T1000 (cell line): Measurements from ENCODE around the gene ST14.
"Not testable (repeated sequence)": the region's sequence is repeated elsewhere in the genome, so short reads cannot be mapped to it uniquely, and the experiment has no call there.

ENCODE experiments used
- DNase-seq: peaks from one replicate; lab custom pipeline; 2025; ENCODE audit warnings: mixed read lengths; lab: John Stamatoyannopoulos, UW

ST14 gene

DNA sequence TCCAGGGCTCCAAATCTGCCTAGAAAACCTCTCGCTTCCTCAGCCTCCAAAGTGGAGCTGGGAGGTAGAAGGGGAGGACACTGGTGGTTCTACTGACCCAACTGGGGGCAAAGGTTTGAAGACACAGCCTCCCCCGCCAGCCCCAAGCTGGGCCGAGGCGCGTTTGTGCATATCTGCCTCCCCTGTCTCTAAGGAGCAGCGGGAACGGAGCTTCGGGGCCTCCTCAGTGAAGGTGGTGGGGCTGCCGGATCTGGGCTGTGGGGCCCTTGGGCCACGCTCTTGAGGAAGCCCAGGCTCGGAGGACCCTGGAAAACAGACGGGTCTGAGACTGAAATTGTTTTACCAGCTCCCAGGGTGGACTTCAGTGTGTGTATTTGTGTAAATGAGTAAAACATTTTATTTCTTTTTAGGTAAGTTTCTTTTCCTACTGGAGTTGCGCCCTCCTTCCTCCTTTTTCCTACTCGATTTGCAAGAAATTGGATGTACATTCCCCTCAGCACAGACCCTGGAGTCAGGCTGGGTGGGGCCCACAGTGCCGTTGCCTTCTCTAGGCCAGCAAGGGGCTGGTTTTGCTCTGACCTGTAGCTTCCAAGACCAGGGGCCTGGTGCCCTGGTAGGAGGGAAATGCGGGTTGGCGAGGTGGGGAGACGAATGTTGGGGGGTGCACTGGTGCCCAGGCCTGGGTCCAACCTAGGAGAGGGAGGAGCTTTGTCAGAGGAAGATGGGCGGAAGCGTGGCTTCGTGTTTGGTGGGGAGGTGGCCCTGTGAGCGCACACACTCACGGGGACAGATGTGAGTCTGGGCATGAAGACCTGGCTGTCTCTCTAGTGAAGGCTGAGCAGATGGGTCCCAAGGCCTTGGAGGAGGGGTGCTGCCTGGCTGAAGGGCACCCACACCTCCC, 50.6 kb downstream of the ST14 start:
- no peak for DNase-seq

DNA sequence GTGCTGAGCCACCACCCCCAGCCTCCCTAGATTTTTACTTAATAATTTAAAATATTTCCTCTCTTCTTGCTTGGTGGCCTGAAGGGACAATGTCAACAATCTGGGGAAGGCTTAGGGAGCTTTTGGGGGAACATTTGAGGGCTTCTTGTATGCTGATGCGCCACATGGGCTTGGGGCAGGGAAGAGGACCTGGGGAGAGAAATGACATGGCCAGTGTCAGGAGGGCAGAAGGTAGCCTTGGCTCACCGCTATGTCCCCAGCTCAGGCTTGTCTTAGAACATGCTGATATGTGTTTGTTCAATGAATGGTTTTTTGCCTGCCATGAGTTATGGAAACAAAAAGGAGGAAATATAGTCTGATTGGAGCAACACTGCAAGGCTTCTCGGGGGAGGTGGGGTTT, 51.6 kb downstream of the ST14 start:
- no peak for DNase-seq

DNA sequence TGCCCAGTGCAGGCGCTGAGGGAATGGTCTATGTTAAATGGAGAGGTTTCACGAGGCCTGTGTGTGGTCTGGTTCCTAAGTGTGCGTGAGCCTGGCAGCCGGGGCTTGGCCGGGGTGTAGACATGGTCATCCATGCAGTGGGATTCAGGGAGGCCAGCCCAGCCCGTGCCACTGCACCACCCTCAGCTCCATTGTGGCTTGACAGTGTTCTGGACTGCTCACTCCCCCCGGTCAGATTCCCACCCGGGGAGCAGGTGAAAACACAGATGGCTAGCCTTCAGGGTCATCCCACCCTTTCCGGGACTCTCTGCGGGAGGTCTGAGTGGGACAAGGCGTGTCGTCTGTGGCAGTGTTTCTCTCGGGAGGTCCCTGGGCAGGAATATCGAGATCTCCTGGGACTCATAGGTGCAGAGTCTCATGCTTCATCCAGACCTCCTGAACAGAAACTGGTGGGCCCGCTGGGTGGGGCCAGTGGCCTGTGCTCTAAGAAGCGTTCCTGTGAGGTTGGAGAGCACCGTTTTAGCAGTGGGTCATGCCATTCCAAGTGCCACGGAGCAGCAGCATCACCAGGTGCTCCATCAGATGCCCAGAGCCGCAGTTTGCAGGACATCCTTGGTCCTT, 52.3 kb downstream of the ST14 start:
- DNase-seq, result no peak

DNA sequence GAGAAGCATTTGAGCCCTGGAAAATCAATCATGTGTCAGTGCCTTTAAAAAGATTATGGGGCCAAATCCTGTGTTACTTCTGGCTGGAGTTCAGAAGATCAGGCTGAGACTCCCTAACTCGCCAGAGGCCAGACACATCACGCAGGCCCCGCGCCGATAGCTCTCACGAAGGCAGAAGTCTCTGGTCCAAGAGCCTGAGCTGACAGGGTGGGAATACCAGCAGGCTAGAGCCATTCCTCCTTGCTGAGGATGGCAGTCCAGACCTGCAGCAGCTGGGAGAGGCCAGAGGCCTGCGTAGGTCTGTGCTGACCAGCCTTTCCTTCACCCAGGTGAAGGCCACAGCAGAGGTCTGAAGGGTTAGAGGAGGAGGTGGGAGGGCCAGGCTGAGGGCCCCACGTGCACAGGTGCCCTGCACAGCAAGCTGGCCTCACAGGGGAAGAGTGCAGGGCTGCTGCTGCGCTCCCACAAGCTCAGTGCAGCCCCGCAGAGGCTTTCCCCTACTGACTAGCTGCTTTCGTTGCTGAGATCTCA, 52.9 kb downstream of the ST14 start:
- no peak for DNase-seq

DNA sequence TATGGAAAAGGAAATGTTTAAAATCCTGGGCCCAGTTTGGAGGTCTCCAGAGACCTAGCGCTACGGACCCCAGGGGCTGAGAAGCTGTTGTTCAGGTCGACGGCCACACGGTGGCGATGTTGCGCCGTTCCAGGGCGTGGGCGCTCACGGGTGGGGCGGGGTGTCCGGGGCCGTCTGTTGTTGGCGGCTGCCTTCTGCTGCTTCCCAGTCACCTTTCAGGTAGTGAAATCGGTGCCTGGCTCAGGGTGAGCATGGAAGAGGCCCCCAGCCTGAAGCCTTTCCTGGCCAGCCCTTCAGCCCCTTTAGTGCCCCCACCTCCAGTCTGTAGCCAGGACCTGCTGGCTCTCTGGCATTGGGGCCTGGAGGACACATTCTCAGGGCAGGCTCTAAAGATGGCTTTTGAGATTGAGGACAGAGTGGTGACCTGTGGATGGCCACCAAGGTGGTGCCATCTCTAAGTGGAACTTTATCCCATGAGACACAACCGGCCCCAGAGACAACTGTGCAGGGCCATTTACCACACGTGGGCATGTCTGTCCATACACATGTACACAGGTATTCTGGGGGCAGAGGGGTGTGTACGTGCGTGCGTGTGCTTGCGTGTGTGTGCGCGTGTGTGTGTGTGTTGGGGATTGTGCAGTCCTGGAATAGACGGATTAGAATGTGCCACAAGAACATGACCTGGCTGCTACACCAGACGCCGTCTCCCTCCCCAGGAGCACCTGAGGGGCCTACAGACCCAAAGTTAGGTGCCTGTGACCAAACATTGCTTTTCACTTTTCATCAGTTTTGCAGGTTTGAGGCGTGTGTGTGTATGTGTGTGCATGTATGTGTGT, 53.8 kb downstream of the ST14 start:
- DNase-seq, result peak; percentile 7

DNA sequence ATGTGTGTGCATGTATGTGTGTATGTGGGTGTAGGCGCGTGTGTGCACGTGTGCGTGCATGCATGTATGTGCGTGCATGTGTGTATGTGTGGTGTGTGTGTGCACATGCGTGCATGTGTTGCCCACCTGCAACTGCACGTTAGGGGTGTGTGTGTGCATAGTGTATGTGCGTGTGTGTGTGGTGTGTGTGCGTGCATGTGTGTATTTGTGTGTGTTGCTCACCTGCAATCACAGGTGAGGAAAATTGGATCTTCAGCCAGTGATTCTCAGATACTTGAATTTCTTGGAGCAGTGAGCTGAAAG, 54.3 kb downstream of the ST14 start:
- no peak for DNase-seq

DNA sequence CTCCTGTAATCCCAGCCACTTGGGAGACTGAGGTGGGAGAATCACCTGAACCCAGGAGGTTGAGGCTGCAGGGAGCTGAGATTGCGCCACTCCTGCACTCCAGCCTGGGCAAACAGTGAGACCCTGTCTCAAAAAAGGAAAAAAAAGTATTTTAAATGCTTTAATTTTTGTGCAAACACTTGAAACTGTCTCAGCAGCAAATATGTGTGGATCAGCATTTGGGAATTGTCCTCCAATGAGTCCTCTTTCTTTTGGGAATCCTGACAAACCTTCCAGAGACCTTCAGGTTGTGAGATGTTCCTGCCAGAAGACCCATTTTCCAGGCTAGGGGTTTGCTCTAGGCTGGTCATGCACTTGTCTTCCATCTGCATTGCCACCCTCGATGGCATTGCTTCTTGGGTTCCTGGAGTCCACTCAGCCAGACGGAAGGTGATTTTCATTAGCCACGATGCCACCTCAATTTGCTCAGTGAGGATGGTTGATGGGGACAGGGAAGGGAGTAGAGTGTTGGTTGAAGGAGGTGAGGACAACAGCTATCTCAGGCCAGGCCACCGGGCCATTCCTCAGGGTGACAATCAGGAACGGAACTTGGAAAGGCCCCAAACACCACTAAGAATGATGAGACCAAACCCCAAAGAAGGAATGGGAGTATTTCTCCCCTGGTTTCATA, 55.4 kb downstream of the ST14 start:
- DNase-seq, result no peak

DNA sequence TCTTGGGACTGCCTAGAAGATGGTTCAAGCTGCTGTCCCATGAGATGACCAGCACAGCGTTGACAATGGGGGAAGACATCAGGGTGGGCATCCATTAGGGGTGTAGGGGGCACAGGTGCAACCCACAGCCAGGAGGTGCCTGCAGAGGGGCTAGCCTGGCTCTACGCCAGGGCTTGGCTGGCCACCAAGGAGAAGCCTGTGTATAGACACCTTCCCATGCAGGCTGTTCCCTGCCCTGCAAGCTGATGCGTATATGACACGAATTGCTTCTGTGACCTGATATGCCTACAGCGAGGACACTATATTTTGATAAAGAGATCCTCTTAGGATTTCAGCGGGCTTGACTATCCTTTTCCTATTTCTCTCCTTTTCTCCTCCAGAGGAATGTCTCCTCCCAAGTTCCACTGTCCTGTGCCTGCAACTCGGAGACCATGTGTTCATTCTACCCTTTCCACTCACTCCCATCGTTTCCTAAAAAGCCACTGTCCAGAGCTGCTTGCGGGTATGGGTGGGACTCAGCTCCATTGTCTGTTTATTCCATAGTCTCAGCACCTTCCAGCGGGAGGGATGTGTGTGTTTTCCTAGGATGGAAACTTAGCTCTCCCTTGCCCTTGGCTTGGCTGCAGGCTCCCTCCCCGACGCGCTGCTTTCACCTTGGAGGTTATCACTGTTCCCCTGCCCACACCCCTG, 56.1 kb downstream of the ST14 start:
- no peak for DNase-seq

DNA sequence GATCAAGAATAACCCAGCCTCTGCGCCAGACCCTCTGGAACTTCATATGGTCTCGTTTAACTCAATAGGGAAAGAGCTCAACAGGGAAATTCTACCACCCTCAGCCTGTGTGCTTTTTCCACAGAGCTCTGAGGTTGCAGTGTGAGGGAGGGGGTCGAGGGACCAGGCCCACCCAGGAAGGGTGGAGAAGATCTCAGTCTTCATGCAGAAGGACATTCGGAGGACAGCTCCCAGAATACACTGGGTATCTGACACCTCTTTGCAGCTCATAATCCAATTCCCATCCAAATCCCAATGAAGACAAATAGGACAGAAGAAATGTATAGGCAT, 56.6 kb downstream of the ST14 start:
- no peak for DNase-seq

DNA sequence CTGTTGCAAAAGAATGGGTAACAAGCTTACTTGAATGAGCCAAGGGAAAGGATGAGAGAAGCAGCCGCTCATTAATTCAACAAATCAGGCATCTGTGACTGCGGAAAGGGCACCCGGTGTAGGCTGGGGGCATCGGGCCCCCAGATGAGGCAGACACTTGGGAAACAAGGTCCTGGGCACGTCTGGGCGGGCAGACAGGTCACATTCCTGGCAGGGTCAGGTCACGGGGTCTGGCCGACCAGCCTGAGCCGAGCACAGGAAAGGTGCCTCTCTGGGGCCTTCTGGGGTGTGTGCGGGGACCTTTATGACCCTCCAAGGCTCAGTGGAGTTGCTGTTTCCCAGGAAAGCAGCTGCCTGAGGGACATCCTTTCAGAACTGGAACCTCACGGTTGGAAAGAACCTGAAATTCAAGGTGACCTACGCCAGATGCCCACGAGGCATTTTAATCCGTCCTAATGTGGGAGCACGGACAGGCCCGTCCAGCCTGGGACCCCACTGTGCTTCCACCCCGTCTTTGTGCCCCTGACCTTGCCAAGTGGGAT, 57.1 kb downstream of the ST14 start:
- no peak for DNase-seq

DNA sequence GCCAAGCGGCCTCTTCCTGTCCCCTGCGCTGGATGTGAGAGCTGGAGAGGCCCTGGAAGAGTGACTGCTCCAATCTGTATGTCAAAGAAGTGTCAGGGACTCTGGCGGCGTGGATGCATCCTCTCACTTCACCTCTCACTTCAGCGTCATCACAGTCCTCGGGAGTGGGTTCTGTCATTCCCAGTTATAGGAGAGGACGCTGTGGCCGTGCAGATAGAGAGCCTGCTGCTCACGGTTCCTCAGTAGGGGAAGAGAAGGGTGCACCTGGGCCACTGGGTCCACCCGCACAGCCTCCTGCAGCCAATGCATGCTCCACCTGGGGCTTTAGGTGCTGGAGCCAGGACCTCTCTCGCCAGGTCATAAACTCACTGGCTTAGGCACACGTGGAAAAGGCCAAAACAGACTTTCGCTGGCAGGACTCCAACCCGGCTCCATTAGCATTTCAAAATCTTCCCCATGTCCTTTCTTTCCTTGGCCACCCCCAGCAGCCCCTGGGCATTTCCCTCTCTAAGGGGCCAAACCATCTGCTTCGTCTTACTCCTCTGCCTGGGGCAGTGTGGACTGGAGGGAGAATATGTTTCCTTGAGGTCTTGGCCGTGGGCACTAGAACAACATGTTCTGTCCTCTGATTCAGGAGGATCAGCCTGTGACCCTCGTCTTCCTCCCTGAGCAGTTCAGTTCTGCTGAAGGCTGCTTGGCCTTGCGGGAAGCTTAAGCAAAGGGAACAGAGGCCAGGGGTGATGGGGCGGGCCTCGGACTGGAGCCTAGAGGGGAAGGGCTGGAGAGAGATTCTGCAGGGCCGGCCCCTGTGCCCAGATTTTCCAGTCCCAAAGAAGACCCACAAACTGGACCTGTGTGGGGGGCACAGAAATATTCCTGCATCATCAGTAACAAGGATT, 57.8 kb downstream of the ST14 start:
- no peak for DNase-seq

DNA sequence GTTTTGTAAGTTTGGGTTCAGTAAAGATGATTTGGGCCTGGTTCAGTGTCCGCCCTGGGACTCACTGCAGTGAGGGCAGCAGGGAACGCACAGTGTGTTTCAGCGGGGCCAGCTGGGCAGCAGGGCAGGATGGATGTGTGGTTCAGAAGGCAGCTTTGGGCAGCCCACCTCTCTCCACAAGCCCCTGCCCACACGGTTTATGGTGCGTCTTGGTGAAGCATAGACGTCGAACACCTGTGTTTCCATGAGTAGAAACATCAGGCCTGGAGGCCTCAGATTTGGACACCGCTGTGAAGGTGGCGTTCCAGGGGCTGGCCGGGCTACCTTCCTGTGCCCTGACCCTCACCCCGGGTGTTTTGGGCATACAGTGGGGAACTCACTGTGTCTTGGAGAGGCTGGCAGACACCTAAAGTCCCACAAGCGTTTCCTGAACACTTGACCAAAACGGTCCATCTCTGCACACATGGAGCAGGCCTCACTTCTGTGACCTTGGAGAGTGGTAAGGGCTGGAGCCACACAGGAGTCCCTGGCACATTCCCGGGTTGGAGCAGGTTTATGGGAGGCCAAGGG, 59.0 kb downstream of the ST14 start:
- no peak for DNase-seq

DNA sequence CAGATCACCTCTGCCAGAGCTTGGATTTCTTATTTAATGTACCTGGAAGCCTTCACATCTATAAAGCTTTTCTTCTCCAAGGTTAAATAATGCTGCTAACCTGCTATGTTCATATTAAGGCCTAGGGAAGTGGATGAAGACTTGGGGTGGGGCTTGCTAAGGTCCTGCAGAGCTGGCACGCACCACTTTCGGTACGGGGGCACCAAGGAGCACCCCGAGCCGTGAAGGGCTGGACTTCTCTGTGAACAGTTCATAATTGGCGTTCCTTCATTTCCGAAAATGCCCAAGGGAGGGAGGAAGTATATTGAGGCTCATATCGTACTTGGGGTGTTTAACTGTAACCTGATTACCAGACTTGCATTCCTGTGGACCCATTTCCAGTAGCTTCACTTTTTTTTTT, 59.6 kb downstream of the ST14 start:
- DNase-seq, result no peak

DNA sequence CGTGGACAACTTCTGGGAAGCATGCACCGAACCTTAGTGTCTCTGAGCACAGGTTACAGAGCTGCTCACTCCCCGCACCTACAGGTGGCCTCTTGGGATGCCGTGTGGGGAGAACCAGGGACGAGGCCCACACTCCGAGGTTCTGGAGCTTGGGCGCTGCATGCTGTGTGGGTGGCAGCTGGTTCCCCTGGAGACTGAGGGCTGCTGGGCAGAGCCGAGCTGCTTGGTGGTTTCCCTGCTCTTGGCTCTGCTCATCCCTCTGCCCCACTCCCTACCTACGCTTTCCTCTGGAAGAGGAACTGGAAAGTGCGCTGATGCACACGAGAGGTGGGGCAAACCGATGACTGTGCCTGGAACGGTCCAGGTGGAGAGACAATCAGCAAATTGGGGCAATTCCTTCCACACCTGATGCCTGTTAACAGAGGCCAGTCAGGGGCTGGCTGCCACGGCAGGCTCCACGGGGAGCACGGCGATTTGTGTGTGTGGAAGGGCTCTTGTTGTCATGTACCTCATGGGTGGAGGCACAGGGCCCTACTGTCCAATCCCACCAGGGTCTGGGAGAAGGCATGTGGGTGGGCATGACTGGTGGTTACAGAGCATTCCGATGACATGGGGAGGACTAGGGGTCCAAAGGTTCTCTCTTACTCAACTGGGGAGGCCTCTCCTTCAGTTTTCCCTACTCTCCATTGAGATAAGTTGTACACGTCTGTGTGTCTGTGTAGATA, 60.9 kb downstream of the ST14 start:
- no peak for DNase-seq

DNA sequence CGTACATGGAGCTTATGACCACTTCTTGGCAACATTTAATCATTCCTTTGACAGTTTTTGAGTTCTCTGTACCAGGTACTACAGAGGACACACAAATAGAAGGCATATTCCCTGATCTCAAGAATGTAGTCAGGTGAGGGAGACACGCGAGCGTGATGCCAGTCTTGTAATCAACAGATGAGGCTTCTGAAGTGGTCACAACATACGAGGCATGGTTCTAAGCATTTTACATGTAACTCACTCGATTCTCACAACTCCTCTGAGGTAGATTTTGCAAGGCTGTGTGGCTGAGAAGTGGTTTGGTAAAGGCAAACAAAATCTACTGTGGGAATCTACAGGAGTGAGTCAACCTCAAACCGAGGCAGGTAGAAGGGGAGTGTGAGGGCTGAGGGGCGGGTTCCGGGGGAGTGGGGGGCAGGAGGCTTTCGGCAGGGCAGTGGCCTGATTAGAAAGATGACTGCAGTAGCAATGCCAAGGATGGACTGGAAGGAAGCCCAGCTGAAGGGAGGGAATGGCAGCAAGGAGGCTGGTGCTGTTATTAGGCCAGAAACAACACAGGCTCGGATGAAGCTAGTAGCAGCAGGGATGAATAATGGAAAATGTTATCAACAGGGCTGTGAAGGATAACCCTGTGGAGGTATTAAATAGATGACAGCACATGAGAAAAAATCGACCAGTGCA, 63.8 kb downstream of the ST14 start:
- DNase-seq, result no peak

DNA sequence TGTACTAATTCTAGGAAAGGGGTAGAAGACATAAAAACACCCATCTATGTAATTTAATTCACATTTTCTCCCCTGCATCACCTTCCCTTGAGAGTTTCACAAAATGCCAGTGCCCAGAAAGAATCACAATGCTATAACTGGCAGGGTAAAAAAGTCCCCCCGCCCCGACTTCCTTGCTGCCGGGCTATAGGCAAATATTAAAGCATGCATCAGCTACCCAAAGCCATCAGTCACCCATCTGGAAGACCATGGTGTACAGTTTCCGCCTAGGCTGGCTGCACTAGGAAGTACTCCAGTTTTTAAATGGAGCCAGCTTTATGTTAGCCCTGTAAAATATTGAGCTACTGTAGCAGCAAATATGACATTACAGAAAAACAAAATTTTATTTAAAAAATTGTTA, 67.8 kb downstream of the ST14 start:
- DNase-seq, result no peak

DNA sequence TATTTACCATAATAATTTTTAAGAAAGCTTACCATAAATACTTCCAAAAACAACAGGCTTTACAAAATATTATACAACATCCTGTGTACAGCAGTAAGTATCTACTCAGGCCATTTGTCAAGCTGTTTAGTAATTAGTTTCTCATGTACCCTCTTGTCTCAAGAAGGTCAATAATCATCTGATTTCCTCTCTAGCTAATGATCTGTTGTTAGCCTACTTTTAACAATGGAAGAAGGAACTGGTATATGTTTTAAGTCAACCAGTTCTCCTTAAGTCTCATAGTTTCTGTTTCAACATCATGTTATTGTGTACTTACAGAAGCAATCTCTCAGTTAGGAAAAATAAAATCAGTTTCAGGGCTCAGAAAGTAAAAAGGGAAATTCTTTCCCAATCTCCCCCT, 73.9 kb downstream of the ST14 start:
- not testable (repeated sequence) for DNase-seq

DNA sequence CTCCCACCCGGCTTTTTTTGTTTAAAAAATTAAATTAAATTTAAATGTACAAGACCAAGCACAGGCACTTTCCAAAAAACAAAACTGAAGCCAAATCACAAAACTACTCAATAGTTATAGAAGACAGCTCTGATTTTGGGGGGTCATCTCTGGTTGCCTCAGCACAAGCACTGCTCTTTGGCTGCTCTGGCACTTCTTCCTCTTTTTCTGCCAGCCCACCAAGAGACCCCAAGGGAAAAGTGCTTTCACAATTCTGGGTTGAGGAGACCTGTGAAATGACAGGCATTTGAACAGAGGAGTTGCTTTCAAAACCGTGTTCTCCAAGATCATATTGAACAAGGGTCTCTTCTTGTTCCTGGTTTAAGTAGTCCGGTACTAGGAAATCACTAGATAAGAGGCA, 74.3 kb downstream of the ST14 start:
- DNase-seq, result not testable (repeated sequence)

DNA sequence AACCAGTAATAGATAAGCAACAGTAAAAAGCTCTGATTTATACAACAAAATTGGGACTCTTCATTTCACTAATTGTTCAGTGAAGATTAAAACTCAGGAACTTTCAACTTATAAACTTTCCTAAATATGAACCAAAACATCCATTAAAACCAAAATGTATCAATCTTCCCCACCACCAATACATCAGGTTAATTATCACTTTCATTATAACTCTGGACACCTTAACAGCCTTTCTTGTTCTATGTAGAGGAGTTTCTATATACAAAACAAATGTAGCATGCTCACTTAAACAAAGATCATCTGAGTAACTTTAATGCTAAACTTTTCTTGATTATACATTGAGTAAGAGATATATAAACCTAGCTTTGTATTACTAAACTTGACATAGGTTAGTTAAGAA, 74.7 kb downstream of the ST14 start:
- no peak for DNase-seq
